ENCODE data around the gene DOK7.

DNA sequence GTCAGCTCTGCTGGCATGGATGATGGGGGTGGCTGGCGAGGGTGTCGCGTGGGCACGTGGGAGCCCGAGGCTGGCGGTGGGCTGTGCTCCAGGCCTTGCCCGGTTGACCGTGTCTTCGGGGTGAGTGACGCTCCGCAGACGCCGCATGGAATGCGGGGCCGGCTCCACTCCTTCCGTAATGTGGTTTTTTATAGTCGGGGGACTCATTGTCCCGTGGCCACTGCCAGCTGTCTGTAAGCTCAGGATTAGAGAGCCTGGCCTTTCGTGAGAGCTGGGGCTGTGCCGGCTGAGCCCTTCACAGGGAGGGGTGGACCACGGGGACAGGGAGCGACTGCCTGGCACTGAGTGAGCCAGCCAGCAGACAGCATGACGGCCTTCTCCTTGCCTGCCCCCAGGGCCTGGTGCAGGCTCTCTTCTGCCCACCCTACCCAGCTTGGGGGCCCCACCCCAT is 20.4 kb downstream of the DOK7 start:
- TF ChIP-seq, protein P1, sequence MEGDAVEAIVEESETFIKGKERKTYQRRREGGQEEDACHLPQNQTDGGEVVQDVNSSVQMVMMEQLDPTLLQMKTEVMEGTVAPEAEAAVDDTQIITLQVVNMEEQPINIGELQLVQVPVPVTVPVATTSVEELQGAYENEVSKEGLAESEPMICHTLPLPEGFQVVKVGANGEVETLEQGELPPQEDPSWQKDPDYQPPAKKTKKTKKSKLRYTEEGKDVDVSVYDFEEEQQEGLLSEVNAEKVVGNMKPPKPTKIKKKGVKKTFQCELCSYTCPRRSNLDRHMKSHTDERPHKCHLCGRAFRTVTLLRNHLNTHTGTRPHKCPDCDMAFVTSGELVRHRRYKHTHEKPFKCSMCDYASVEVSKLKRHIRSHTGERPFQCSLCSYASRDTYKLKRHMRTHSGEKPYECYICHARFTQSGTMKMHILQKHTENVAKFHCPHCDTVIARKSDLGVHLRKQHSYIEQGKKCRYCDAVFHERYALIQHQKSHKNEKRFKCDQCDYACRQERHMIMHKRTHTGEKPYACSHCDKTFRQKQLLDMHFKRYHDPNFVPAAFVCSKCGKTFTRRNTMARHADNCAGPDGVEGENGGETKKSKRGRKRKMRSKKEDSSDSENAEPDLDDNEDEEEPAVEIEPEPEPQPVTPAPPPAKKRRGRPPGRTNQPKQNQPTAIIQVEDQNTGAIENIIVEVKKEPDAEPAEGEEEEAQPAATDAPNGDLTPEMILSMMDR (IDR thresholded peaks at IDR 0.05) = no peak
- TF ChIP-seq POLR2A (IDR thresholded peaks at IDR 0.05) = no peak
- no peak for TF ChIP-seq POLR2AphosphoS5 (IDR thresholded peaks at IDR 0.05)

Data from breast epithelium (tissue), 3 donors.